SU-DHL-6 (cell line): Measurements from ENCODE around the gene C19orf81.

Experiments used
- CTCF ChIP-seq: fragments of 200-600 bp; sonication (generic); IDR thresholded peaks from one replicate; pipeline ENCODE4 v1.5.1; 2017; ENCODE audit warnings: antibody characterized with exemption, mild to moderate bottlenecking, low read length, moderate library complexity; ENCODE audit not compliant: insufficient read depth, poor library complexity, severe bottlenecking
- EZH2phosphoT487 ChIP-seq: fragments of 200-600 bp; sonication (generic), shearing (Covaris generic); conservative IDR thresholded peaks from 2 replicates; pipeline ENCODE4 v1.6.1; 2018; ENCODE audit warnings: mild to moderate bottlenecking, antibody characterized with exemption, low read length, moderate library complexity, mixed read lengths

- TF ChIP-seq CTCF, result no peak
- TF ChIP-seq EZH2phosphoT487, result no peak
Measured at GRCh38 chr19:50647879-50648615, 1.2 kb upstream of the C19orf81 start.
